Adrenal gland (tissue), 12 donors: ENCODE data around the gene LARGE1. TPM values are rescaled to one million over a fixed set of nuclear protein-coding genes. Genes with fewer than 3 reads are reported as not detected.
A peak's percentile ranks its signal among the peaks of the same experiment; 100 is the strongest.

ENCODE experiments used
- DNase-seq, 7 donors: peaks; one replicate each; pipeline ENCODE4 v3.0.0-alpha.2; 2019 to 2020
- H3K27ac ChIP-seq, 5 donors: fragments of 200-600 bp; sonication (generic) in 4 of 5; 1 replicate in 3 of 5; 2 replicates in 2 of 5; pipeline versions ENCODE4 v1.5.1 to v1.8.0; 2016 to 2020; ENCODE audit warnings: mild to moderate bottlenecking in 1 of 5
- H3K27me3 ChIP-seq: fragments of 200-600 bp; 2 replicates; pipeline ENCODE4 v1.8.0; 2021
- H3K36me3 ChIP-seq, 2 donors: fragments of 200-600 bp; replicated peaks in 1 of 2; 1 replicate in 1 of 2; 2 replicates in 1 of 2; pipeline versions ENCODE4 v1.5.1 to v1.8.0; 2018 to 2022
- H3K4me1 ChIP-seq, 2 donors: fragments of 200-600 bp; replicated peaks in 1 of 2; 1 replicate in 1 of 2; 2 replicates in 1 of 2; pipeline versions ENCODE4 v1.5.1 to v1.8.0; 2018 to 2021
- H3K4me3 ChIP-seq, 4 donors: fragments of 200-600 bp; sonication (generic) in 3 of 4; one replicate each; pipeline ENCODE4 v1.5.1; 2016 to 2018
- H3K9me3 ChIP-seq, 3 donors: fragments of 200-600 bp; sonication (generic) in 1 of 3; replicated peaks in 1 of 3; 1 replicate in 2 of 3; 2 replicates in 1 of 3; pipeline versions ENCODE4 v1.5.1 to v1.8.0; 2016 to 2021
- CTCF ChIP-seq, 6 experiments: fragments of 450-650 bp in 4 of 6; fragments of 200-600 bp in 2 of 6; sonication (generic) in 1 of 6; IDR thresholded peaks; 1 replicate in 5 of 6; 2 replicates in 1 of 6; pipeline versions ENCODE4 v1.5.1 to v1.8.0; 2016 to 2021; ENCODE audit warnings: antibody characterized with exemption in 6 of 6, mild to moderate bottlenecking in 2 of 6, moderate library complexity in 1 of 6
- POLR2A ChIP-seq, 2 donors: fragments of 450-650 bp; IDR thresholded peaks; one replicate each; pipeline ENCODE4 v1.6.1; 2017; ENCODE audit warnings: antibody characterized with exemption in 2 of 2, mild to moderate bottlenecking in 2 of 2, moderate library complexity in 1 of 2
- WGBS, 4 donors: extraction: QIAGEN DNeasy Blood & Tissue Kit in 2 of 4; methylation state at CpG; one replicate each; pipeline versions ENCODE4 v1.1.5 to v1.1.7; 2013 to 2017; 5-methylcytosine and 5-hydroxymethylcytosine counted together
- intact Hi-C, 2 donors: fragments of 100-400 bp; cut with DNase I; formaldehyde crosslinking; loops; one replicate each; pipeline versions ENCODE4 v1.14.1 to v1.15.0; 2022 to 2023
- polyA plus RNA-seq, 3 donors: library from polyadenylated mRNA; stranded (reverse); fragments of 200-250 nt in 2 of 3; fragments of 350-450 nt in 1 of 3; fragmentation: Illumina TruSeq in 1 of 3; extraction: RNeasy Lipid Tissue Mini Kit (QIAGEN cat#74804) in 1 of 3; gene quantifications; one replicate each; pipeline ENCODE4 v1.2.3, GENCODE V29; 2013 to 2014
- total RNA-seq, 9 donors: library from RNA; depleted of rRNA in 4 of 9; stranded (reverse); fragments of >200 nt in 4 of 9; fragments of 120-200 nt in 1 of 9; fragmentation: NEBNext Ultra II Directional in 1 of 9; extraction: Animal tissue kit (Norgen Biotek cat#: 25700) in 1 of 9; gene quantifications; one replicate each; pipeline versions ENCODE4 v1.1.0 to v1.2.4, GENCODE V29; 2013 to 2023
- donor health status: healthy with polysubstance abuse.
- donor health status: Bipolar disorder and iron deficiency.
- donor health status: DM: yes; HTN: yes; CAD: no.
- donor health status: DM: no; HTN: no; CAD: no.
- donor health status: DM: no; HTN: no; CAD: no.
- donor health status: DM: yes; HTN: yes; CAD: no.

The LARGE1 gene
- total and polyA plus RNA-seq, 12 donors = 3.4 to 67.6 (median 30.6) TPM

GRCh38 chr22:33440756-33441155, 479.5 kb downstream of the LARGE1 start:
- H3K27ac ChIP-seq = no peak overlapping the region
- no peaks in the 10 kb centered on the region for H3K4me1 ChIP-seq
- H3K27me3 ChIP-seq = no peaks in the 10 kb centered on the region
- 55 to 66% (median 61%) methylated on average over 4 of the region's 4 CpGs for WGBS, 4 donors
- H3K4me3 ChIP-seq = no peak overlapping the region
- no peaks in the 10 kb centered on the region for H3K9me3 ChIP-seq
- TF ChIP-seq CTCF (IDR thresholded peaks at IDR 0.05) = no peak
- no peak for TF ChIP-seq POLR2A (IDR thresholded peaks at IDR 0.05)
- DNase-seq = no peak
- intact Hi-C loops = no loop called here
- no peaks in the 10 kb centered on the region for H3K36me3 ChIP-seq

DNA sequence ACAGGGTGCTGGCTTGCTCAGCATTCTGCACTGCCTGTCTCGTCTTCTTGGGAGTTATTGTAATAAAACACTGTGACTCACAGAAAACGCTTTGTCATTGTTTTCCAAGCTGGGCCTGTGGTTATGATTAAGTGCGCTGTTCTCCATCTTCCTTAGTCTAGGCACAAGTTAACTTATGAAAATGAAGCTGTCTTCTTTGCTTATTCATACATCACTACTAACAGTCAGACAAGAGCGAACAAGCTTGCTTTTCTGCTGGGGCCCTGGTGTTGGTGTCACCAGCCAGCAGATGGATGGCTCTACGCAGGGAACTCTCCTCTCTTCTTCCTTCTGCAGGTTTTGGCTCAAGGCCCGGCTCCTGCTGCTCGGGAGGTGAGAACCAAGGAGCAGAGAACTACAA, 482.0 kb downstream of the LARGE1 start:
- no peak overlapping the region for H3K27ac ChIP-seq
- intact Hi-C loops = no loop called here
- TF ChIP-seq POLR2A (IDR thresholded peaks at IDR 0.05) = no peak
- no peak for TF ChIP-seq CTCF (IDR thresholded peaks at IDR 0.05)
- H3K4me1 ChIP-seq = no peaks in the 10 kb centered on the region
- DNase-seq = peak in 1 of 7 donors; percentile 10
- no peak overlapping the region for H3K4me3 ChIP-seq
- WGBS, 4 donors = 61 to 87% (median 68%) methylated on average over 5 to 7 of the region's 7 CpGs
- H3K9me3 ChIP-seq = no peaks in the 10 kb centered on the region
- no peaks in the 10 kb centered on the region for H3K27me3 ChIP-seq
- no peaks in the 10 kb centered on the region for H3K36me3 ChIP-seq

- DNase-seq = no peak
- TF ChIP-seq CTCF (IDR thresholded peaks at IDR 0.05) = no peak
- no peak for TF ChIP-seq POLR2A (IDR thresholded peaks at IDR 0.05)
- Histone ChIP-seq H3K9me3 (no peaks in the 10 kb centered on the region), H3K36me3 (no peaks in the 10 kb centered on the region), H3K27me3 (no peaks in the 10 kb centered on the region), H3K27ac (no peak overlapping the region), H3K4me3 (no peak overlapping the region), H3K4me1 (no peaks in the 10 kb centered on the region)
- intact Hi-C loops = no loop called here
- 89 to 98% (median 96%) methylated on average over 3 of the region's 3 CpGs for WGBS, 4 donors
Observed at GRCh38 chr22:33431300-33431699, 489.0 kb downstream of the LARGE1 start.

DNA sequence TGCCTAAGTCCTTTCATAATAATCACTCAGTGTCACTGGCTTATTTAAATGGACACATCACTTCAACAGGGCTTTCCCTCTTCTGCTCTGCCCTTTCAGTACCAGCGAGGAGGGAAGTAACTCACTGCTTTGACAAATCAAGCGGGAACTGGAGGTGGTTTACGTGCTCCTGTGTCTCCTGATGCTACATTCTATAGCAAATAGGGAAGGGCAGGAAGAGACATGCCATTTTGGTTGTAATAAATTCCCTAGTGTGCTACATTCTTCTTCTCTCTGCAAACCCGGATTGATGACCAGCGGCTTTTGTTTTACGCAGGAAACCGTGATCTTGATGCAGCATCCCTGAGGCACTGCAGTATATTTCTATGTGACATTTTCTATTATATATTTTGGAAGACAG, 491.0 kb downstream of the LARGE1 start:
- intact Hi-C loops = no loop called here
- WGBS, 4 donors = 90 to 97% (median 96%) methylated on average over 7 of the region's 7 CpGs
- TF ChIP-seq POLR2A (IDR thresholded peaks at IDR 0.05) = no peak

GRCh38 chr22:33427461-33427860, 492.8 kb downstream of the LARGE1 start:
- Histone ChIP-seq H3K36me3 (no peaks in the 10 kb centered on the region), H3K27me3 (no peaks in the 10 kb centered on the region), H3K9me3 (no peaks in the 10 kb centered on the region), H3K27ac (no peak overlapping the region), H3K4me1 (no peaks in the 10 kb centered on the region), H3K4me3 (no peak overlapping the region)
- WGBS, 4 donors = 88 to 95% (median 92%) methylated on average over 6 of the region's 6 CpGs
- DNase-seq = no peak
- TF ChIP-seq CTCF (IDR thresholded peaks at IDR 0.05) (no peak), POLR2A (IDR thresholded peaks at IDR 0.05) (no peak)
- intact Hi-C loops = no loop called here

More for the DNA sequence above, 491.0 kb downstream of the LARGE1 start:
- Histone ChIP-seq H3K4me3 (no peak overlapping the region), H3K4me1 (no peaks in the 10 kb centered on the region), H3K9me3 (no peaks in the 10 kb centered on the region), H3K27me3 (no peaks in the 10 kb centered on the region), H3K36me3 (no peaks in the 10 kb centered on the region), H3K27ac (no peak overlapping the region)
- DNase-seq = no peak
